DMS153 treated with DMSO at 0.1 percent for 48 hours (cell line): ENCODE measurements around the gene CYFIP2.

Experiments
- DNase-seq: peaks from one replicate; lab custom pipeline; 2025; ENCODE audit not compliant: unreplicated experiment; lab: John Stamatoyannopoulos, UW

CYFIP2 gene

GRCh38 chr5:157352756-157353340 is 86.9 kb downstream of the CYFIP2 start:
- DNase-seq: no peak

GRCh38 chr5:157354800-157355199 is 88.9 kb downstream of the CYFIP2 start:
- DNase-seq: no peak

GRCh38 chr5:157356576-157356975 is 90.7 kb downstream of the CYFIP2 start:
- no peak for DNase-seq

- DNase-seq: no peak
These were observed 91.9 kb downstream of the CYFIP2 start for GRCh38 chr5:157357823-157358222.

- DNase-seq: no peak
These were observed 92.9 kb downstream of the CYFIP2 start for GRCh38 chr5:157358871-157359270.

GRCh38 chr5:157359356-157360055 is 93.6 kb downstream of the CYFIP2 start:
- DNase-seq: no peak

GRCh38 chr5:157362012-157362411 is 96.1 kb downstream of the CYFIP2 start:
- no peak for DNase-seq

GRCh38 chr5:157362502-157362901 is 96.6 kb downstream of the CYFIP2 start:
- DNase-seq: no peak

GRCh38 chr5:157362982-157363381 is 97.1 kb downstream of the CYFIP2 start:
- no peak for DNase-seq

- DNase-seq: no peak
These were observed 99.8 kb downstream of the CYFIP2 start for GRCh38 chr5:157365732-157366131.

- DNase-seq: no peak
These were observed 101.1 kb downstream of the CYFIP2 start for GRCh38 chr5:157366741-157367674.

GRCh38 chr5:157369507-157369906 is 103.6 kb downstream of the CYFIP2 start:
- no peak for DNase-seq

- no peak for DNase-seq
These were observed 105.0 kb downstream of the CYFIP2 start for GRCh38 chr5:157370967-157371366.

- DNase-seq: no peak
These were observed 105.9 kb downstream of the CYFIP2 start for GRCh38 chr5:157371655-157372471.

GRCh38 chr5:157372472-157372822 is 106.5 kb downstream of the CYFIP2 start:
- DNase-seq: no peak

GRCh38 chr5:157378509-157378908 is 112.6 kb downstream of the CYFIP2 start:
- DNase-seq: no peak

- no peak for DNase-seq
These were observed 114.1 kb downstream of the CYFIP2 start for GRCh38 chr5:157379983-157380382.

GRCh38 chr5:157381746-157382145 is 115.8 kb downstream of the CYFIP2 start:
- no peak for DNase-seq

GRCh38 chr5:157382996-157383800 is 117.3 kb downstream of the CYFIP2 start:
- no peak for DNase-seq
